Lung (tissue), 12 donors: Measurements from ENCODE around the gene FAM83B. TPM values are rescaled to one million over a fixed set of nuclear protein-coding genes. Genes with fewer than 3 reads are reported as not detected.

Experiments used
- ATAC-seq: fragments of 200-7000 bp; cut with Tn5 transposase; one replicate; pipeline ENCODE4 v1.9.1; 2020; ENCODE audit warnings: moderate number of reproducible peaks; ENCODE audit not compliant: insufficient read depth, low FRiP score
- DNase-seq, 3 donors: peaks; one replicate each; pipeline ENCODE4 v3.0.0-alpha.2; 2013 to 2017
- H3K27ac ChIP-seq, 2 donors: one replicate each; pipeline ENCODE4 v1.5.1; 2013; ENCODE audit warnings: mild to moderate bottlenecking in 2 of 2, moderate library complexity in 2 of 2, control low read depth in 1 of 2, inconsistent platforms in 1 of 2, low read depth in 1 of 2, low read length in 1 of 2
- H3K27me3 ChIP-seq, 3 donors: one replicate each; pipeline ENCODE4 v1.5.1; 2013; ENCODE audit warnings: low read length in 2 of 3; ENCODE audit not compliant: control insufficient read depth in 3 of 3, insufficient read depth in 3 of 3
- H3K36me3 ChIP-seq, 4 donors: one replicate each; pipeline ENCODE4 v1.5.1; 2013; ENCODE audit warnings: low read length in 4 of 4, mild to moderate bottlenecking in 1 of 4, moderate library complexity in 1 of 4; ENCODE audit not compliant: control insufficient read depth in 4 of 4, insufficient read depth in 4 of 4
- H3K4me1 ChIP-seq, 5 donors: one replicate each; pipeline ENCODE4 v1.5.1; 2013; ENCODE audit warnings: low read length in 5 of 5, mild to moderate bottlenecking in 2 of 5, moderate library complexity in 1 of 5; ENCODE audit not compliant: control insufficient read depth in 5 of 5, insufficient read depth in 5 of 5
- H3K4me3 ChIP-seq: one replicate; pipeline ENCODE4 v1.5.1; 2013; ENCODE audit warnings: mild to moderate bottlenecking, control low read depth, moderate library complexity
- H3K9ac ChIP-seq, 2 donors: one replicate each; pipeline ENCODE4 v1.5.1; 2013; ENCODE audit warnings: low read length in 2 of 2, control low read depth in 1 of 2; ENCODE audit not compliant: insufficient read depth in 1 of 2
- H3K9me3 ChIP-seq, 4 donors: one replicate each; pipeline ENCODE4 v1.5.1; 2013; ENCODE audit warnings: low read length in 3 of 4, mild to moderate bottlenecking in 1 of 4, moderate library complexity in 1 of 4; ENCODE audit not compliant: control insufficient read depth in 4 of 4, insufficient read depth in 3 of 4
- WGBS, 2 donors: extraction: QIAGEN DNeasy Blood & Tissue Kit; methylation state at CpG; one replicate each; pipeline ENCODE4 v1.1.7; 2013; 5-methylcytosine and 5-hydroxymethylcytosine counted together
- polyA plus RNA-seq, 2 donors: library from polyadenylated mRNA; stranded (reverse); fragments of 200-250 nt; gene quantifications; one replicate each; pipeline ENCODE4 v1.2.1, GENCODE V29; 2013
- total RNA-seq, 2 donors: library from RNA; depleted of rRNA in 1 of 2; stranded (reverse); fragments of >200 nt in 1 of 2; gene quantifications; one replicate each; pipeline ENCODE4 v1.2.1, GENCODE V29; 2014 to 2021
- TF ChIP-seq, protein P1 (sequence below): IDR thresholded peaks from 2 replicates; pipeline ENCODE4 v1.5.1; 2012; ENCODE audit warnings: mild to moderate bottlenecking; ENCODE audit errors: control extremely low read depth, extremely low read depth
- donor health status: control.
- donor health status: control.
- donor health status: Bipolar disorder and iron deficiency.
- donor health status: healthy.
- donor health status: DM: yes; HTN: yes; CAD: no.

Gene FAM83B
- total and polyA plus RNA-seq, 4 donors, result 0.04 to 4.4 (median 0.49) TPM

DNA sequence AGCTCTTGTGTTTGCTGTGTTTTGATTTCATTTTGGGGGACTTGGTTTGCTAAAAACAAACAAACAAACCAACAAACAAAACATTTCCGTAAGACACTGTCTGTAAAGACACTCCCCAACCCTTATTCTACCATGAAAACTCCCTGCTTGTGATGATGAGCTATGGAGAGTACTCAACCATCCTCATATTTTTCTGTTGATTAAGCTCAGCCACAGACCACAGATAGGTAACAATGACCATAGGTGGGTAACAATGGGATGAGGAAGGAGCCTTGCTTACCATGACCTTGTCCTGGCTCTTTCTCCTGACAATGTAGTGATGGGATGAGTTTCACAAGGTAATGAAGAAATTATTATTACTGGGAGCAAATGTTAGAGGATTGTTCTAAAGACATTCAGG is 11.4 kb upstream of the FAM83B start:
- DNase-seq (no peak), ATAC-seq (no peak)
- H3K27ac ChIP-seq, result no peak overlapping the region
- TF ChIP-seq, protein P1, sequence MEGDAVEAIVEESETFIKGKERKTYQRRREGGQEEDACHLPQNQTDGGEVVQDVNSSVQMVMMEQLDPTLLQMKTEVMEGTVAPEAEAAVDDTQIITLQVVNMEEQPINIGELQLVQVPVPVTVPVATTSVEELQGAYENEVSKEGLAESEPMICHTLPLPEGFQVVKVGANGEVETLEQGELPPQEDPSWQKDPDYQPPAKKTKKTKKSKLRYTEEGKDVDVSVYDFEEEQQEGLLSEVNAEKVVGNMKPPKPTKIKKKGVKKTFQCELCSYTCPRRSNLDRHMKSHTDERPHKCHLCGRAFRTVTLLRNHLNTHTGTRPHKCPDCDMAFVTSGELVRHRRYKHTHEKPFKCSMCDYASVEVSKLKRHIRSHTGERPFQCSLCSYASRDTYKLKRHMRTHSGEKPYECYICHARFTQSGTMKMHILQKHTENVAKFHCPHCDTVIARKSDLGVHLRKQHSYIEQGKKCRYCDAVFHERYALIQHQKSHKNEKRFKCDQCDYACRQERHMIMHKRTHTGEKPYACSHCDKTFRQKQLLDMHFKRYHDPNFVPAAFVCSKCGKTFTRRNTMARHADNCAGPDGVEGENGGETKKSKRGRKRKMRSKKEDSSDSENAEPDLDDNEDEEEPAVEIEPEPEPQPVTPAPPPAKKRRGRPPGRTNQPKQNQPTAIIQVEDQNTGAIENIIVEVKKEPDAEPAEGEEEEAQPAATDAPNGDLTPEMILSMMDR, result no peak
- H3K4me3 ChIP-seq, result no peak overlapping the region
- no peaks in the 10 kb centered on the region for H3K36me3 ChIP-seq
- no peaks in the 10 kb centered on the region for H3K9me3 ChIP-seq
- WGBS, 2 donors, result 83 to 100% methylated on average over 1 of the region's 1 CpG
- no peak overlapping the region for H3K9ac ChIP-seq
- no peaks in the 10 kb centered on the region for H3K4me1 ChIP-seq
- H3K27me3 ChIP-seq, result no peaks in the 10 kb centered on the region

DNA sequence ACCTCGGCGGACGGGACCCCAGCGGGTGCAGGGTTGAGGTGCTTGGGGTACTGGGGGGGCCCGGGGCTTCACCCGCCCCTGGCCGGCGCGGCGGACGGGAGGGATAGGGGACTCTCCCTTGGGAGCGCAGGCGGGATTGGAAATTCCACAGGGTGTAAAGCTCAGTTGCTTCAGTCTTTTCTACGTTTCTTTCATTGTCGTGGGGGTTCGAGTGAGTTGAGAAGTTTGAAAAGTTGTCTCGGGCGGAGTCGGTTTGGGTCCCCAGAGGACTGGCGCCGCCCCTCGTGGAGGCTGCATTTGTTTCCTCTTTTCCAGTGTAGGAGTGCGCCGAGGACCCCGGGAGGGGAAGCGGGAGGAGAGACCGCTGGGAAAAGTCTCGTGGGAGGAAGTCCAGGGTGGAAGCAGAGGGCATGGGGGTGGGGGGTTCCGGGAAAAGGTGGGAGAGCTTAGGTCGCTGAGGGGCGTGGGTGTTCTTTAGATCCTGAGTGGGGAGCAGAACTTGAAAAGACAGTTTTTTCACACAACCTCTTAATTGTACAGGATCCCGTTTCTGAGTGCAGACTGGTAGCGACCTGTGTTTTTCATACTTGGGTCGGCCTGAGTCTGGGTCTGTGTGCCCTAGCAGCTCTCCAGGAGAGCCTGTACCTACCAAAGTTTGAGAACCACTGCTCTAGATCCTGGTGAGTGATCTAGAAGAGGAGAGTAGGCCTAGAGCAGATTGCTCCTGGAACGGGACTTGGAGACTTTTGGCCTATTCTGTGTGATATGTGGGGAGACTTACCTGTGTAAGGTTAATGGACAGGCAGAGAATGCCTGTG is 495 bp downstream of the FAM83B start:
- peak overlapping the region; percentile 29 for H3K4me3 ChIP-seq
- 5 to 6% methylated on average over 33 to 35 of the region's 35 CpGs for WGBS, 2 donors
- TF ChIP-seq, protein P1, result no peak
- DNase-seq (peak; percentile 67 to 70 (median 68)), ATAC-seq (no peak)
- H3K9me3 ChIP-seq, result peaks cover 0 to 4% (median 0%) of the 10 kb centered on the region in 4 donors
- H3K4me1 ChIP-seq, result peaks cover 0 to 4% (median 0%) of the 10 kb centered on the region in 5 donors
- H3K27me3 ChIP-seq, result peaks cover 0 to 3% (median 0%) of the 10 kb centered on the region in 3 donors
- no peaks in the 10 kb centered on the region for H3K36me3 ChIP-seq
- no peak overlapping the region for H3K27ac ChIP-seq
- H3K9ac ChIP-seq, result peak overlapping the region; percentile 67 to 76

DNA sequence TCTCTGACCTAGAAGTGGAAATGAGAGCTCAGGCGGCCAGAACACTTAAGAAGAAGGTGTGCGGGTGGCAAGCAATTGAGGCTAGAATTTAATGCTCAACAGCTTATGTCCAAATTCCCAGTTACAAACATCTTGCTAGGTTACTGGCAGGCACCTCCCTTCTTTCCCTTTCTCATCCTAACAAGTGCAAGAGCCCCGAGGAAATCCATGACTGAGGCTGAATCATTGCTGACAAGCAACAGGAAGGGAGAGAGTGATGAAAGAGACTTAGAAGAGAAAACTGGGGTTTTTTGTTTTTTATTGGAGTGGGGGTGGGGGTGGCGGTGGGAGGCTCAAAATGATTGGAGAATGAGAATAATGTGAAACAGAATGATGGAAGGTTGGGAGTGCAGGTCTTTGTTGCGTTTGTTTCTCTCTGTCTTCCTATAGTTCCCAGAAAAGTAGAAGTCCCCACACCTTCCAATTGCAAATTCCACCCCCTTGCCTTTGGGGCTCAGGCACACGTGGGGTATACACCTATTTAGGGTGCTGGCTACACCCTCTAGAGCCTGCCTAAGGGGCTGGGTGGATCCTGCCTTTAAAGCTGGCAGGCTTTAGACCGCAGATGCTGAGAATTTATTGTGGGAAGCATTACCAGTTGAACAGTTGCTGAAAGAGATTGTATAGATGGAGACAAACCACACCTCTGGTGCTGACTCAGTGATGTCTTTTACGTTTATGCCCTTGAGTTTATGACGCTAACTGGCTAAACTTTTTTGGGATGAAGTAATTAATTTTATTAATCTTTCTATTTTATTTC is 1.4 kb downstream of the FAM83B start:
- H3K27ac ChIP-seq, result no peak overlapping the region
- H3K9ac ChIP-seq, result no peak overlapping the region
- ATAC-seq, result no peak
- no peak for DNase-seq
- TF ChIP-seq, protein P1, result no peak
- no peak overlapping the region for H3K4me3 ChIP-seq
- H3K36me3 ChIP-seq, result no peaks in the 10 kb centered on the region
- peaks cover 0 to 3% (median 0%) of the 10 kb centered on the region in 3 donors for H3K27me3 ChIP-seq
- 74 to 82% methylated on average over 9 of the region's 9 CpGs for WGBS, 2 donors
- H3K9me3 ChIP-seq, result peaks cover 0 to 4% (median 1%) of the 10 kb centered on the region in 4 donors
- H3K4me1 ChIP-seq, result peaks cover 0 to 4% (median 0%) of the 10 kb centered on the region in 5 donors
